ENCODE measurements around the gene ANKRD6. TPM values are rescaled to one million over a fixed set of nuclear protein-coding genes. Genes with fewer than 3 reads are reported as not detected.
A peak's percentile ranks its signal among the peaks of the same experiment; 100 is the strongest.

Gene ANKRD6
- polyA plus RNA-seq, 1 of the 3 experiments (the other 2 are of a cell fraction) = 2.6 TPM

DNA sequence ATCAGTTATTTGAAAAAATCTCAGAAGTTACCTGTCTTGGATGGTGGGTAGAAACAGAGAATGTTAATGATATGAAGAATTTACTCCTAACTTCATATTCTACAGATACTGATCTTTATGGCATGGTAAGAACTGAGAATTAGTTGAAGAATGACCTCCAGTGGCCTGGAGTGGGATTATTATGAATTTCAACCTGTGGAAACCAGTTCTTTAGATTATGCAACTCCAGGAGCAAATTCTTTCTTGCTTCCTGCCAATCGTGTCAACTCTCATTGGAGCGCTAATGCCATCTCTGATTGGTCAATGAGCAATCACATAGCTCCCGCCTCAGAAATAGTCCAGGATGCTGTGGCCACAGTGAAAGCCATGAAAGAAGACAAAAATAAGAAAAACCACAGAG, 165.0 kb downstream of the ANKRD6 start:
- Histone ChIP-seq H2AFZ (ENCODE audit: low read depth) (no peak overlapping the region), H3K9me3 (no peaks in the 10 kb centered on the region), H3F3A (replicated peaks; ENCODE audit: insufficient read depth) (no peaks in the 10 kb centered on the region), H3K9me2 (no peaks in the 10 kb centered on the region), H3K4me2 (no peak overlapping the region), H3K4me3 (ENCODE audit: low read depth in 2 of 2, low read length in 1 of 2) (no peak overlapping the region), H3K36me3 (replicated peaks in 1 of 2; ENCODE audit: control insufficient read depth in 1 of 2, insufficient read depth in 2 of 2, low read length in 1 of 2) (no peaks in the 10 kb centered on the region), H4K20me1 (ENCODE audit: insufficient read depth) (no peaks in the 10 kb centered on the region), H3K79me2 (ENCODE audit: insufficient read depth) (no peaks in the 10 kb centered on the region), H3K4me1 (ENCODE audit: control insufficient read depth in 1 of 2, insufficient read depth in 2 of 2, low read depth in 1 of 2, low read length in 1 of 2) (no peaks in the 10 kb centered on the region), H3K27me3 (ENCODE audit: insufficient read depth) (no peaks in the 10 kb centered on the region), H3K9ac (no peak overlapping the region), H3K27ac (ENCODE audit: low read depth in 2 of 2, low read length in 1 of 2) (no peak overlapping the region)
- CTCF ChIA-PET = interaction anchor here (0.7 to 5.0 kb wide), 4 partner anchors 165 to 879 kb away, joined by 3 to 35 read pairs (median 10); partner anchors contain the start of gene ANKRD6
- DNase-seq = peak; percentile 62
- peak; percentile 68 for TF ChIP-seq SMC3 (IDR thresholded peaks at IDR 0.05; ENCODE audit: low read depth, low read length)
- TF ChIP-seq, protein P1, sequence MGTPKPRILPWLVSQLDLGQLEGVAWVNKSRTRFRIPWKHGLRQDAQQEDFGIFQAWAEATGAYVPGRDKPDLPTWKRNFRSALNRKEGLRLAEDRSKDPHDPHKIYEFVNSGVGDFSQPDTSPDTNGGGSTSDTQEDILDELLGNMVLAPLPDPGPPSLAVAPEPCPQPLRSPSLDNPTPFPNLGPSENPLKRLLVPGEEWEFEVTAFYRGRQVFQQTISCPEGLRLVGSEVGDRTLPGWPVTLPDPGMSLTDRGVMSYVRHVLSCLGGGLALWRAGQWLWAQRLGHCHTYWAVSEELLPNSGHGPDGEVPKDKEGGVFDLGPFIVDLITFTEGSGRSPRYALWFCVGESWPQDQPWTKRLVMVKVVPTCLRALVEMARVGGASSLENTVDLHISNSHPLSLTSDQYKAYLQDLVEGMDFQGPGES (IDR thresholded peaks at IDR 0.05; ENCODE audit: low read depth, low read length) = no peak
- peak; percentile 53 for TF ChIP-seq GATA2 (CRISPR knock-in tag; IDR thresholded peaks at IDR 0.05)
- peak; percentile 80 for TF ChIP-seq RAD21 (IDR thresholded peaks at IDR 0.05; ENCODE audit: low read length)
- TF ChIP-seq, protein P2, sequence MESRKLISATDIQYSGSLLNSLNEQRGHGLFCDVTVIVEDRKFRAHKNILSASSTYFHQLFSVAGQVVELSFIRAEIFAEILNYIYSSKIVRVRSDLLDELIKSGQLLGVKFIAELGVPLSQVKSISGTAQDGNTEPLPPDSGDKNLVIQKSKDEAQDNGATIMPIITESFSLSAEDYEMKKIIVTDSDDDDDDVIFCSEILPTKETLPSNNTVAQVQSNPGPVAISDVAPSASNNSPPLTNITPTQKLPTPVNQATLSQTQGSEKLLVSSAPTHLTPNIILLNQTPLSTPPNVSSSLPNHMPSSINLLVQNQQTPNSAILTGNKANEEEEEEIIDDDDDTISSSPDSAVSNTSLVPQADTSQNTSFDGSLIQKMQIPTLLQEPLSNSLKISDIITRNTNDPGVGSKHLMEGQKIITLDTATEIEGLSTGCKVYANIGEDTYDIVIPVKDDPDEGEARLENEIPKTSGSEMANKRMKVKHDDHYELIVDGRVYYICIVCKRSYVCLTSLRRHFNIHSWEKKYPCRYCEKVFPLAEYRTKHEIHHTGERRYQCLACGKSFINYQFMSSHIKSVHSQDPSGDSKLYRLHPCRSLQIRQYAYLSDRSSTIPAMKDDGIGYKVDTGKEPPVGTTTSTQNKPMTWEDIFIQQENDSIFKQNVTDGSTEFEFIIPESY (IDR thresholded peaks at IDR 0.05; ENCODE audit: borderline replicate concordance, low read depth) = no peak
- no peak for TF ChIP-seq TCF12 (IDR thresholded peaks at IDR 0.05)
- TF ChIP-seq, protein P3, sequence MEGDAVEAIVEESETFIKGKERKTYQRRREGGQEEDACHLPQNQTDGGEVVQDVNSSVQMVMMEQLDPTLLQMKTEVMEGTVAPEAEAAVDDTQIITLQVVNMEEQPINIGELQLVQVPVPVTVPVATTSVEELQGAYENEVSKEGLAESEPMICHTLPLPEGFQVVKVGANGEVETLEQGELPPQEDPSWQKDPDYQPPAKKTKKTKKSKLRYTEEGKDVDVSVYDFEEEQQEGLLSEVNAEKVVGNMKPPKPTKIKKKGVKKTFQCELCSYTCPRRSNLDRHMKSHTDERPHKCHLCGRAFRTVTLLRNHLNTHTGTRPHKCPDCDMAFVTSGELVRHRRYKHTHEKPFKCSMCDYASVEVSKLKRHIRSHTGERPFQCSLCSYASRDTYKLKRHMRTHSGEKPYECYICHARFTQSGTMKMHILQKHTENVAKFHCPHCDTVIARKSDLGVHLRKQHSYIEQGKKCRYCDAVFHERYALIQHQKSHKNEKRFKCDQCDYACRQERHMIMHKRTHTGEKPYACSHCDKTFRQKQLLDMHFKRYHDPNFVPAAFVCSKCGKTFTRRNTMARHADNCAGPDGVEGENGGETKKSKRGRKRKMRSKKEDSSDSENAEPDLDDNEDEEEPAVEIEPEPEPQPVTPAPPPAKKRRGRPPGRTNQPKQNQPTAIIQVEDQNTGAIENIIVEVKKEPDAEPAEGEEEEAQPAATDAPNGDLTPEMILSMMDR (IDR thresholded peaks at IDR 0.05) = peak; percentile 49
- no peak for TF ChIP-seq POLR2AphosphoS5 (IDR thresholded peaks at IDR 0.05; ENCODE audit: low read depth, low read length)
- no peak for TF ChIP-seq FOXJ3 (CRISPR knock-in tag; IDR thresholded peaks at IDR 0.05)
- TF ChIP-seq, protein P4, sequence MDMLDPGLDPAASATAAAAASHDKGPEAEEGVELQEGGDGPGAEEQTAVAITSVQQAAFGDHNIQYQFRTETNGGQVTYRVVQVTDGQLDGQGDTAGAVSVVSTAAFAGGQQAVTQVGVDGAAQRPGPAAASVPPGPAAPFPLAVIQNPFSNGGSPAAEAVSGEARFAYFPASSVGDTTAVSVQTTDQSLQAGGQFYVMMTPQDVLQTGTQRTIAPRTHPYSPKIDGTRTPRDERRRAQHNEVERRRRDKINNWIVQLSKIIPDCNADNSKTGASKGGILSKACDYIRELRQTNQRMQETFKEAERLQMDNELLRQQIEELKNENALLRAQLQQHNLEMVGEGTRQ (IDR thresholded peaks at IDR 0.05; ENCODE audit: borderline replicate concordance, low read depth, low read length) = no peak
- no peak for TF ChIP-seq EZH2phosphoT487 (IDR thresholded peaks at IDR 0.05; ENCODE audit: borderline replicate concordance, low read depth)
- TF ChIP-seq TEAD4 (IDR thresholded peaks at IDR 0.05; ENCODE audit: borderline replicate concordance, insufficient read depth) = no peak
- POLR2A ChIA-PET = no interaction called here
- WGBS (ENCODE audit: low lambda C conversion rate) = 29% methylated on average over 3 of the region's 3 CpGs
